DND-41 (cell line): ENCODE measurements around the gene HERC6.

Source experiments
- ATAC-seq: fragments of 200-7000 bp; cut with Tn5 transposase; 3 replicates; pipeline ENCODE4 v1.9.1; 2021; ENCODE audit warnings: low read depth; ENCODE audit not compliant: insufficient read depth
- DNase-seq: peaks from one replicate; pipeline ENCODE4 v3.0.0-alpha.2; 2020
- H2AFZ ChIP-seq: 2 replicates; pipeline ENCODE4 v1.6.0; 2012; ENCODE audit warnings: low read depth, low read length
- H3K27ac ChIP-seq: 2 replicates; pipeline ENCODE4 v1.5.1; 2012; ENCODE audit warnings: low read length, inconsistent platforms
- H3K27me3 ChIP-seq: fragments of 200-600 bp; sonication (generic); 2 replicates; pipeline ENCODE4 v1.6.0; 2012; ENCODE audit warnings: low read length, mild to moderate bottlenecking, inconsistent platforms; ENCODE audit not compliant: insufficient read depth, poor library complexity
- H3K36me3 ChIP-seq: 2 replicates; pipeline ENCODE4 v1.5.1; 2012; ENCODE audit warnings: low read length, inconsistent platforms; ENCODE audit not compliant: insufficient read depth
- H3K4me1 ChIP-seq: 2 replicates; pipeline ENCODE4 v1.5.1; 2012; ENCODE audit warnings: mild to moderate bottlenecking, low read length; ENCODE audit not compliant: insufficient read depth
- H3K4me2 ChIP-seq: 2 replicates; pipeline ENCODE4 v1.6.0; 2012; ENCODE audit warnings: mild to moderate bottlenecking, moderate library complexity, low read length, inconsistent platforms; ENCODE audit not compliant: insufficient read depth
- H3K4me3 ChIP-seq, 2 experiments: fragments of 200-600 bp in 1 of 2; shearing (Covaris generic) in 1 of 2; 2 replicates each; pipeline ENCODE4 v1.5.1; 2012 to 2016; ENCODE audit warnings: inconsistent platforms in 2 of 2, low read length in 2 of 2, mild to moderate bottlenecking in 2 of 2, low read depth in 1 of 2, moderate library complexity in 1 of 2
- H3K79me2 ChIP-seq: 2 replicates; pipeline ENCODE4 v1.6.0; 2012; ENCODE audit warnings: low read length, inconsistent platforms; ENCODE audit not compliant: insufficient read depth
- H3K9ac ChIP-seq: 2 replicates; pipeline ENCODE4 v1.6.0; 2012; ENCODE audit warnings: low read depth, mild to moderate bottlenecking, inconsistent platforms, low read length, moderate library complexity
- H3K9me3 ChIP-seq: 2 replicates; pipeline ENCODE4 v1.5.1; 2012; ENCODE audit warnings: low read length, moderate library complexity, mild to moderate bottlenecking, inconsistent platforms; ENCODE audit not compliant: insufficient read depth, severe bottlenecking
- H4K20me1 ChIP-seq: 2 replicates; pipeline ENCODE4 v1.6.0; 2012; ENCODE audit warnings: low read length; ENCODE audit not compliant: insufficient read depth
- EZH2 ChIP-seq: IDR thresholded peaks from 3 replicates; pipeline ENCODE4 v1.6.1; 2012; ENCODE audit warnings: borderline replicate concordance, low read depth, mild to moderate bottlenecking, moderate library complexity, low read length, inconsistent platforms; ENCODE audit not compliant: severe bottlenecking
- TF ChIP-seq, protein P1 (sequence below): IDR thresholded peaks from 2 replicates; pipeline ENCODE4 v1.5.1; 2012; ENCODE audit warnings: borderline replicate concordance, low read length, moderate library complexity, mild to moderate bottlenecking; ENCODE audit not compliant: poor library complexity, severe bottlenecking; ENCODE audit errors: extremely low read depth

HERC6 gene

DNA sequence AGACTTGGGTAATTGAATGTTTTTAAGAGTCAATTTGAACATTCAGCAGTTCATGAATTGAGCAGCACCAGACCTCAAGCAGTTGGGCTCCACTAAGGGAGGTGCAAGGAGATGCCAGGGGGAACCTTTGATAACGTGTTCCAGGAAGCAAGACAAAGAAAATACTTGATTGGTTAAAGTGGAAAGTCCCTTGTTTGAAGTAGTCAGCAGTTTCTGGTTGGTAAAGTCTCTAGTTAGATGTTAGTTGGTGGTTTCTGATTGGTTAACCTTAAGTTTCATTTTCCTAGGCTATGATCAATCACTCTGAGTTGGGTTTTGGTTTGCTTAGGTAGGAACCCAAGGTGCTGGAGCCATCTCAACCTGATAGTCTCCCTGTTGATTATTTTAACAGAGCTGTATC, 4.0 kb downstream of the HERC6 start:
- Histone ChIP-seq H3K27ac (no peak overlapping the region), H3K79me2 (no peaks in the 10 kb centered on the region), H3K9ac (no peak overlapping the region), H2AFZ (peak overlapping the region; percentile 14; the same call in 1 of the 2 replicates), H3K4me1 (peaks cover 8% of the 10 kb centered on the region), H3K4me3 (no peak overlapping the region), H4K20me1 (no peaks in the 10 kb centered on the region), H3K9me3 (no peaks in the 10 kb centered on the region), H3K36me3 (no peaks in the 10 kb centered on the region; the same call in 1 of the 2 replicates), H3K4me2 (no peak overlapping the region), H3K27me3 (peaks cover 7% of the 10 kb centered on the region)
- ATAC-seq, result no peak
- DNase-seq, result no peak
- TF ChIP-seq EZH2, result no peak
- TF ChIP-seq, protein P1, sequence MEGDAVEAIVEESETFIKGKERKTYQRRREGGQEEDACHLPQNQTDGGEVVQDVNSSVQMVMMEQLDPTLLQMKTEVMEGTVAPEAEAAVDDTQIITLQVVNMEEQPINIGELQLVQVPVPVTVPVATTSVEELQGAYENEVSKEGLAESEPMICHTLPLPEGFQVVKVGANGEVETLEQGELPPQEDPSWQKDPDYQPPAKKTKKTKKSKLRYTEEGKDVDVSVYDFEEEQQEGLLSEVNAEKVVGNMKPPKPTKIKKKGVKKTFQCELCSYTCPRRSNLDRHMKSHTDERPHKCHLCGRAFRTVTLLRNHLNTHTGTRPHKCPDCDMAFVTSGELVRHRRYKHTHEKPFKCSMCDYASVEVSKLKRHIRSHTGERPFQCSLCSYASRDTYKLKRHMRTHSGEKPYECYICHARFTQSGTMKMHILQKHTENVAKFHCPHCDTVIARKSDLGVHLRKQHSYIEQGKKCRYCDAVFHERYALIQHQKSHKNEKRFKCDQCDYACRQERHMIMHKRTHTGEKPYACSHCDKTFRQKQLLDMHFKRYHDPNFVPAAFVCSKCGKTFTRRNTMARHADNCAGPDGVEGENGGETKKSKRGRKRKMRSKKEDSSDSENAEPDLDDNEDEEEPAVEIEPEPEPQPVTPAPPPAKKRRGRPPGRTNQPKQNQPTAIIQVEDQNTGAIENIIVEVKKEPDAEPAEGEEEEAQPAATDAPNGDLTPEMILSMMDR, result no peak

DNA sequence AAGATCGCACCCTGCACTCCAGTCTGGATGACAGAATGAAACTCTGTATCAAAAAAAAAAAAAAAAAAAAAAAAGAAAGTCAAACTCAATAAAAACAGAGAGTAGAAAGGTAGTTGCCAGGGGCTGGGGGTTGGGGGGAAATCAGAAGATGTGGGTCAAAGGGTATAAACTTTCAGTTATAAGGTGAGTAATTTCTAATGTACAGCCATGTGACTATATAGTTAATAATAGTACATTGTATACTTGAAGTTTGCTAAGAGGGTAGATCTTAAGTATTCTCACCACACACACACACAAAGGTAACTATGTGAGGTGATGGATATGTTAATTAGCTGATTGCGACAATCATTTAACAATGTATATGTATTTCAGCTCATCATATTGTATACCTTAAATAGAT, 11.5 kb downstream of the HERC6 start:
- TF ChIP-seq, protein P1, result no peak
- TF ChIP-seq EZH2, result no peak
- Histone ChIP-seq H3K36me3 (no peaks in the 10 kb centered on the region), H3K79me2 (no peaks in the 10 kb centered on the region)

DNA sequence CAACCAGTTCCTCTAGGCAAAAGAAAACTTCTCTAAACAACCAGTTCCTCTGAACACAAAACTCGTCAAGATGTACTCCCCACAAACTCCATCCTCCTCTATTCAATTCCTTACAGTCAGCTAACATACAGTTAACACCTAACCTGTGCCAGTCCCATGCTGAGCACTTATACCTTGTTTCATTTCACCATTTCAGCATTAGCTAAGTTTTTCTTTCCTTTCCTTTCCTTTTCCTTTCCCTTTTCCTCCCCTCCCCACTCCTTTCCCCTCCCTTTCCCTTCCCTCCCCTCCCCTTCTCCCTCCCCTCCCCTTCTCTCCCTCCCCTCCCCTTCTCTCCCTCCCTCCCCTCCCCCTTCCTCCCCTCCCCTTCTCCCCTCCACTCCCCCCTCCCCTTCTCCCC, 13.1 kb downstream of the HERC6 start:
- Histone ChIP-seq H3K79me2 (no peaks in the 10 kb centered on the region), H3K4me2 (no peak overlapping the region), H3K9me3 (no peaks in the 10 kb centered on the region), H3K27ac (no peak overlapping the region), H3K36me3 (no peaks in the 10 kb centered on the region), H4K20me1 (no peaks in the 10 kb centered on the region), H2AFZ (no peak overlapping the region), H3K4me3 (no peak overlapping the region), H3K4me1 (no peaks in the 10 kb centered on the region), H3K27me3 (no peaks in the 10 kb centered on the region), H3K9ac (no peak overlapping the region)
- no peak for TF ChIP-seq EZH2
- TF ChIP-seq, protein P1, result no peak
- ATAC-seq (no peak), DNase-seq (no peak)

More for the DNA sequence above, 11.5 kb downstream of the HERC6 start:
- H3K4me2 ChIP-seq, result no peak overlapping the region
- no peak overlapping the region for H3K4me3 ChIP-seq
- no peak overlapping the region for H3K27ac ChIP-seq
- no peaks in the 10 kb centered on the region for H3K27me3 ChIP-seq
- no peaks in the 10 kb centered on the region for H4K20me1 ChIP-seq
- DNase-seq (no peak), ATAC-seq (no peak)
- no peak overlapping the region for H2AFZ ChIP-seq
- no peaks in the 10 kb centered on the region for H3K9me3 ChIP-seq
- no peaks in the 10 kb centered on the region for H3K4me1 ChIP-seq
- H3K9ac ChIP-seq, result no peak overlapping the region

DNA sequence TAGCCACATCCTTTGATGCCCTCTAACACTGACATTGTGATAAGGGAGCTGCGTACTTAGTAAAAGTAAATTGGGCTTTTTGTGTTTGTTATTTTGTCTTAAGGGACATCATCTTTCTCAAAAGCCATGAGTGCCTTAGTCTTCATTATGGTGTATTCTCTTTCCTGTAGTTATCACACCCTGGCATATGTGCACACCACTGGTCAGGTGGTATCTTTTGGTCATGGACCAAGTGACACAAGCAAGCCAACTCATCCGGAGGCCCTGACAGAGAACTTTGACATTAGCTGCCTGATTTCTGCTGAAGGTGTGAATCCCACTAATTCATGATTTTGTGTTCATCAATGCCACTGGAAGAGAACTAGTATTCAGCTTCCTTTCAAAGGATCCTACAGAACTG, 18.0 kb downstream of the HERC6 start:
- Histone ChIP-seq H3K4me3 (no peak overlapping the region), H3K36me3 (no peaks in the 10 kb centered on the region), H3K4me1 (no peaks in the 10 kb centered on the region), H3K27ac (no peak overlapping the region), H3K4me2 (no peak overlapping the region), H2AFZ (no peak overlapping the region), H3K9me3 (no peaks in the 10 kb centered on the region), H3K27me3 (no peaks in the 10 kb centered on the region), H3K79me2 (no peaks in the 10 kb centered on the region), H3K9ac (no peak overlapping the region), H4K20me1 (no peaks in the 10 kb centered on the region)
- ATAC-seq, result no peak
- no peak for DNase-seq
- TF ChIP-seq, protein P1, result no peak
- no peak for TF ChIP-seq EZH2
